ENCODE results near the gene ZNF778. TPM values are rescaled to one million over a fixed set of nuclear protein-coding genes. Genes with fewer than 3 reads are reported as not detected.
A peak's percentile ranks its signal among the peaks of the same experiment; 100 is the strongest.

The ZNF778 gene
- total and polyA plus RNA-seq, 11 donors: 1.6 to 14.6 (median 9.2) TPM

GRCh38 chr16:89172528-89173173 lies 44.9 kb upstream of the ZNF778 start:
- no peak for TF ChIP-seq POLR2A (IDR thresholded peaks at IDR 0.05)
- TF ChIP-seq, protein P1, sequence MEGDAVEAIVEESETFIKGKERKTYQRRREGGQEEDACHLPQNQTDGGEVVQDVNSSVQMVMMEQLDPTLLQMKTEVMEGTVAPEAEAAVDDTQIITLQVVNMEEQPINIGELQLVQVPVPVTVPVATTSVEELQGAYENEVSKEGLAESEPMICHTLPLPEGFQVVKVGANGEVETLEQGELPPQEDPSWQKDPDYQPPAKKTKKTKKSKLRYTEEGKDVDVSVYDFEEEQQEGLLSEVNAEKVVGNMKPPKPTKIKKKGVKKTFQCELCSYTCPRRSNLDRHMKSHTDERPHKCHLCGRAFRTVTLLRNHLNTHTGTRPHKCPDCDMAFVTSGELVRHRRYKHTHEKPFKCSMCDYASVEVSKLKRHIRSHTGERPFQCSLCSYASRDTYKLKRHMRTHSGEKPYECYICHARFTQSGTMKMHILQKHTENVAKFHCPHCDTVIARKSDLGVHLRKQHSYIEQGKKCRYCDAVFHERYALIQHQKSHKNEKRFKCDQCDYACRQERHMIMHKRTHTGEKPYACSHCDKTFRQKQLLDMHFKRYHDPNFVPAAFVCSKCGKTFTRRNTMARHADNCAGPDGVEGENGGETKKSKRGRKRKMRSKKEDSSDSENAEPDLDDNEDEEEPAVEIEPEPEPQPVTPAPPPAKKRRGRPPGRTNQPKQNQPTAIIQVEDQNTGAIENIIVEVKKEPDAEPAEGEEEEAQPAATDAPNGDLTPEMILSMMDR (IDR thresholded peaks at IDR 0.05): no peak
- H3K27ac ChIP-seq: no peak overlapping the region
- no peak overlapping the region for H3K4me3 ChIP-seq
- peaks cover 4 to 60% (median 30%) of the 10 kb centered on the region in 9 donors for H3K27me3 ChIP-seq
- intact Hi-C loops (cut with DNase I): loop anchor here in 1 of 10 donors (5.0 kb wide), 1 partner anchor 430 kb away; no protein-coding TSS in a partner anchor
- peak in 1 of 5 donors; percentile 19 for DNase-seq
- peaks cover 0 to 14% (median 8%) of the 10 kb centered on the region in 12 donors for H3K4me1 ChIP-seq
- WGBS, 4 donors: 45 to 65% (median 51%) methylated on average over 8 to 13 of the region's 13 CpGs
- no peaks in the 10 kb centered on the region for H3K36me3 ChIP-seq
- no peak for ATAC-seq
- no peaks in the 10 kb centered on the region for H3K9me3 ChIP-seq

- no peak for ATAC-seq
- WGBS, 4 donors: 64 to 72% (median 69%) methylated on average over 8 to 11 of the region's 11 CpGs
Measured at GRCh38 chr16:89173174-89173921, 44.2 kb upstream of the ZNF778 start.

DNA sequence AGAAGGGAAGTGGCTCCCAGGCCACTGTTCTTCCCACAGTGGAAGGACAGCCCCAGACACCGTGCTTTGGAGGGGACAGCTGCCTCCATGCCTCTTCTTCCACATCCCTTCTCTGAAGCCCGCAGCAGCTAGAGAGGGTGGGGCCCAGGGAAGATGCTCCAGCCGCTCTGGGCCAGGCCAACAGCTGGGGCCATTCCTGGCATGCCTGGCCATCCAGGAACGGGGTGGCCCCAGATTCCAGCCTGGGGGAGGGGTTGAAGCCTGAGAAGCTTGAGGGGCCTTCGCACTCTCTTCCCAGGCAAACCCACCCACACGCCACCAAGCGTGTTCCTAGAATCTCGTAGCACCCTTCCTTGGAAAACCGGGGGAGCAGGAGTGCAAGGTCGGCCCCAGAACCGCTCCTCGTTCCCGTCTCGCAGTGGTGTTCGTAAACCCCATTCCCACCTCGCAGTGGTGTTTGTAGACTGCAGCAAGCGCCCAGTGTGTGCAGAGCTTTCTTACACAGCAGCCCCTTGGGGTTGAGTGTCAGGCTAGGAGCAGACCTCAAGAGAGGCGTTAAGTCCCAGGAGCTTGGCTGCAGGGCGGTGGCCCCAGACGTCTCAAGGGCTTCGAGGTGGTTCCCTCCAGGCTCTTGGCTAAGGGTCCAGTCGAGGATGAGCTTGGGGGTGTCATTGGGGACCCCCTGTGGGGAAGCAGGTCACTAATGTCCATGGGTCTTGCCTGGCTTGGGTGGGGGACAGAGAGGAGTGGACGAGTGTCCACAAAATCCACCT lies 43.3 kb upstream of the ZNF778 start:
- H3K27ac ChIP-seq: no peak overlapping the region
- ATAC-seq (no peak), DNase-seq (no peak)
- H3K4me1 ChIP-seq: peaks cover 0 to 14% (median 8%) of the 10 kb centered on the region in 12 donors
- intact Hi-C loops (cut with DNase I): loop anchor here in 1 of 10 donors (5.0 kb wide), 1 partner anchor 432 kb away; no protein-coding TSS in a partner anchor
- peaks cover 0 to 49% (median 21%) of the 10 kb centered on the region in 9 donors for H3K27me3 ChIP-seq
- H3K36me3 ChIP-seq: no peaks in the 10 kb centered on the region
- H3K9me3 ChIP-seq: no peaks in the 10 kb centered on the region
- TF ChIP-seq, protein P1 (IDR thresholded peaks at IDR 0.05): no peak
- no peak for TF ChIP-seq POLR2A (IDR thresholded peaks at IDR 0.05)
- WGBS, 4 donors: 73 to 76% (median 75%) methylated on average over 18 to 23 of the region's 23 CpGs
- no peak overlapping the region for H3K4me3 ChIP-seq

More at GRCh38 chr16:89173174-89173921, 44.2 kb upstream of the ZNF778 start:
- H3K36me3 ChIP-seq: no peaks in the 10 kb centered on the region
- H3K9me3 ChIP-seq: no peaks in the 10 kb centered on the region
- H3K27me3 ChIP-seq: peaks cover 4 to 54% (median 27%) of the 10 kb centered on the region in 9 donors
- intact Hi-C loops (cut with DNase I): loop anchor here in 1 of 10 donors (5.0 kb wide), 1 partner anchor 431 kb away; no protein-coding TSS in a partner anchor
- TF ChIP-seq, protein P1 (IDR thresholded peaks at IDR 0.05): no peak
- TF ChIP-seq POLR2A (IDR thresholded peaks at IDR 0.05): no peak
- no peak overlapping the region for H3K4me3 ChIP-seq
- DNase-seq: no peak
- H3K27ac ChIP-seq: no peak overlapping the region
- peaks cover 0 to 14% (median 8%) of the 10 kb centered on the region in 12 donors for H3K4me1 ChIP-seq
